H9 (cell line): ENCODE data around the gene ECE1. TPM values are rescaled to one million over a fixed set of nuclear protein-coding genes. Genes with fewer than 3 reads are reported as not detected.

Experiments
- DNase-seq: peaks from one replicate; pipeline ENCODE4 v3.0.0-alpha.2; 2017
- H2AFZ ChIP-seq: one replicate; pipeline ENCODE4 v1.6.1; 2013; ENCODE audit warnings: mild to moderate bottlenecking, low read length, control low read depth, moderate library complexity
- H2AK5ac ChIP-seq: 2 replicates; pipeline ENCODE4 v1.6.1; 2013; ENCODE audit warnings: low read length, control low read depth, mixed read lengths; ENCODE audit not compliant: insufficient read length
- H2BK120ac ChIP-seq: one replicate; pipeline ENCODE4 v1.6.1; 2013; ENCODE audit warnings: low read depth, mild to moderate bottlenecking, low read length, control low read depth, inconsistent platforms; ENCODE audit not compliant: poor library complexity, severe bottlenecking
- H2BK12ac ChIP-seq: 2 replicates; pipeline ENCODE4 v1.6.1; 2013; ENCODE audit warnings: low read length, control low read depth, mixed read lengths, low read depth; ENCODE audit not compliant: insufficient read length
- H2BK15ac ChIP-seq: 2 replicates; pipeline ENCODE4 v1.6.1; 2013; ENCODE audit warnings: low read depth, low read length, control low read depth
- H2BK20ac ChIP-seq: one replicate; pipeline ENCODE4 v1.6.1; 2013; ENCODE audit warnings: low read depth, mild to moderate bottlenecking, low read length, control low read depth, inconsistent platforms; ENCODE audit not compliant: poor library complexity, severe bottlenecking
- H2BK5ac ChIP-seq: 2 replicates; pipeline ENCODE4 v1.6.1; 2013; ENCODE audit warnings: low read length, control low read depth, mixed read lengths; ENCODE audit not compliant: insufficient read length
- H3K14ac ChIP-seq: 2 replicates; pipeline ENCODE4 v1.6.1; 2013; ENCODE audit warnings: low read length, control low read depth; ENCODE audit not compliant: insufficient read depth
- H3K18ac ChIP-seq: 2 replicates; pipeline ENCODE4 v1.6.1; 2013; ENCODE audit warnings: low read depth, mild to moderate bottlenecking, mixed read lengths, low read length, control low read depth; ENCODE audit not compliant: insufficient read length
- H3K23ac ChIP-seq: 2 replicates; pipeline ENCODE4 v1.6.1; 2013; ENCODE audit warnings: low read length, control low read depth, mixed read lengths, low read depth; ENCODE audit not compliant: insufficient read length
- H3K23me2 ChIP-seq: 2 replicates; pipeline ENCODE4 v1.6.1; 2013; ENCODE audit warnings: low read depth, mild to moderate bottlenecking, mixed read lengths, low read length, control low read depth; ENCODE audit not compliant: insufficient read length, poor library complexity, severe bottlenecking
- H3K27ac ChIP-seq: 2 replicates; pipeline ENCODE4 v1.5.1; 2013; ENCODE audit warnings: low read length, control low read depth, mixed read lengths, low read depth; ENCODE audit not compliant: insufficient read length
- H3K27me3 ChIP-seq: 2 replicates; pipeline ENCODE4 v1.6.1; 2013; ENCODE audit warnings: low read length, control low read depth, inconsistent platforms; ENCODE audit not compliant: insufficient read depth
- H3K4ac ChIP-seq: 2 replicates; pipeline ENCODE4 v1.6.1; 2013; ENCODE audit warnings: low read depth, mild to moderate bottlenecking, control low read depth, inconsistent platforms, low read length, moderate library complexity
- H3K4me1 ChIP-seq: 2 replicates; pipeline ENCODE4 v1.6.1; 2013; ENCODE audit warnings: low read length, control low read depth, inconsistent platforms; ENCODE audit not compliant: insufficient read depth
- H3K4me2 ChIP-seq: 2 replicates; pipeline ENCODE4 v1.6.1; 2013; ENCODE audit warnings: low read length, control low read depth, mixed read lengths; ENCODE audit not compliant: insufficient read length, insufficient read depth
- H3K56ac ChIP-seq: 2 replicates; pipeline ENCODE4 v1.6.1; 2013; ENCODE audit warnings: low read depth, mild to moderate bottlenecking, mixed read lengths, low read length, control low read depth; ENCODE audit not compliant: insufficient read length
- H3K79me1 ChIP-seq: 2 replicates; pipeline ENCODE4 v1.6.1; 2013; ENCODE audit warnings: low read depth, mild to moderate bottlenecking, moderate library complexity, low read length, control low read depth, inconsistent platforms; ENCODE audit not compliant: insufficient read depth, poor library complexity, severe bottlenecking
- H3K79me2 ChIP-seq: 2 replicates; pipeline ENCODE4 v1.6.1; 2013; ENCODE audit warnings: low read length, control low read depth, inconsistent platforms; ENCODE audit not compliant: insufficient read depth
- H3K9ac ChIP-seq: 2 replicates; pipeline ENCODE4 v1.6.1; 2013; ENCODE audit warnings: low read length, control low read depth, mixed read lengths; ENCODE audit not compliant: insufficient read length; ENCODE audit errors: extremely low read depth
- H3K9me3 ChIP-seq: one replicate; pipeline ENCODE4 v1.6.1; 2013; ENCODE audit warnings: low read depth, low read length, inconsistent platforms; ENCODE audit not compliant: control insufficient read depth
- H3T11ph ChIP-seq: one replicate; pipeline ENCODE4 v1.6.1; 2013; ENCODE audit warnings: mild to moderate bottlenecking, low read length, control low read depth, inconsistent platforms
- H4K20me1 ChIP-seq: one replicate; pipeline ENCODE4 v1.6.1; 2013; ENCODE audit not compliant: control insufficient read depth, insufficient read length, insufficient read depth
- H4K5ac ChIP-seq: 2 replicates; pipeline ENCODE4 v1.6.1; 2013; ENCODE audit warnings: low read depth, mild to moderate bottlenecking, mixed read lengths, low read length, control low read depth; ENCODE audit not compliant: insufficient read length
- H4K8ac ChIP-seq: replicated peaks from 2 replicates; pipeline ENCODE4 v1.6.1; 2013; ENCODE audit warnings: low read length, control low read depth, mixed read lengths, low read depth; ENCODE audit not compliant: insufficient read length
- H4K91ac ChIP-seq: 2 replicates; pipeline ENCODE4 v1.6.1; 2013; ENCODE audit warnings: low read depth, mild to moderate bottlenecking, moderate library complexity, mixed read lengths, low read length, control low read depth; ENCODE audit not compliant: insufficient read length
- H3K27ac Mint-ChIP-seq, 3 experiments: 2 replicates in 2 of 3; 3 replicates in 1 of 3; pipeline ENCODE4 v1.8.0; 2020 to 2021; ENCODE audit warnings: mixed read lengths in 3 of 3, mild to moderate bottlenecking in 1 of 3, moderate library complexity in 1 of 3
- H3K27me3 Mint-ChIP-seq: 2 replicates; pipeline ENCODE4 v1.8.0; 2021; ENCODE audit warnings: low read depth, mild to moderate bottlenecking, moderate library complexity, mixed read lengths
- H3K36me3 Mint-ChIP-seq, 3 experiments: 2 replicates in 2 of 3; 3 replicates in 1 of 3; pipeline ENCODE4 v1.8.0; 2020 to 2021; ENCODE audit warnings: low read depth in 3 of 3, mixed read lengths in 3 of 3; ENCODE audit not compliant: insufficient read depth in 1 of 3
- H3K4me1 Mint-ChIP-seq, 2 experiments: 2 replicates each; pipeline ENCODE4 v1.8.0; 2020; ENCODE audit warnings: mixed read lengths in 2 of 2
- H3K4me3 Mint-ChIP-seq, 2 experiments: 2 replicates in 1 of 2; 3 replicates in 1 of 2; pipeline ENCODE4 v1.8.0; 2020 to 2021; ENCODE audit warnings: mild to moderate bottlenecking in 2 of 2, mixed read lengths in 2 of 2, moderate library complexity in 1 of 2
- H3K9me3 Mint-ChIP-seq, 2 experiments: 2 replicates in 1 of 2; 3 replicates in 1 of 2; pipeline ENCODE4 v1.8.0; 2020; ENCODE audit warnings: mild to moderate bottlenecking in 2 of 2, mixed read lengths in 2 of 2, moderate library complexity in 1 of 2
- CTCF ChIP-seq: fragments of 200-600 bp; sonication (generic); conservative IDR thresholded peaks from 3 replicates; pipeline ENCODE4 v1.8.0; 2021; ENCODE audit warnings: antibody characterized with exemption, mild to moderate bottlenecking
- WGBS: extraction: QIAGEN DNeasy Blood & Tissue Kit; methylation state at CpG from one replicate; pipeline ENCODE4 v1.1.7; 2013; ENCODE audit warnings: missing lambda C conversion rate, low lambda C conversion rate, mixed read lengths; ENCODE audit not compliant: insufficient read length; ENCODE audit errors: extremely low coverage; 5-methylcytosine and 5-hydroxymethylcytosine counted together
- total RNA-seq: library from RNA; stranded (reverse); gene quantifications from 2 replicates; pipeline ENCODE4 v1.2.1, GENCODE V29; 2021

Gene ECE1
- total RNA-seq, 1 experiment from 2014 or later: 31.1 TPM

- Histone ChIP-seq H4K91ac (no peak overlapping the region), H3K79me2 (no peaks in the 10 kb centered on the region), H3K4me1 (peaks cover 7% of the 10 kb centered on the region; the same call in 1 of the 2 replicates), H3K56ac (no peak overlapping the region), H4K8ac (no peak overlapping the region), H3K14ac (no peak overlapping the region), H2BK15ac (no peak overlapping the region), H3K27me3 (no peaks in the 10 kb centered on the region), H3K27ac (no peak overlapping the region), H3K79me1 (no peaks in the 10 kb centered on the region), H2BK20ac (no peak overlapping the region), H3K9me3 (no peaks in the 10 kb centered on the region), H4K20me1 (no peaks in the 10 kb centered on the region), H3K4me2 (no peak overlapping the region), H3K9ac (no peak overlapping the region), H2BK12ac (no peak overlapping the region), H3T11ph (no peak overlapping the region), H4K5ac (no peak overlapping the region), H3K4ac (no peak overlapping the region), H2BK5ac (no peak overlapping the region), H2BK120ac (no peak overlapping the region), H3K18ac (no peak overlapping the region), H2AK5ac (no peak overlapping the region), H3K23me2 (no peaks in the 10 kb centered on the region), H3K23ac (no peak overlapping the region), H2AFZ (no peak overlapping the region)
- WGBS: no CpG with 5 or more reads among the region's 9 CpGs
- Mint-ChIP-seq H3K4me1 (peaks cover 55 to 68% of the 10 kb centered on the region in 2 experiments), H3K27me3 (no peaks in the 10 kb centered on the region; the same call in 1 of the 2 replicates), H3K9me3 (peaks cover 0 to 3% of the 10 kb centered on the region in 2 experiments; a peak in 2 of 5 replicates), H3K36me3 (peaks cover 3 to 5% (median 4%) of the 10 kb centered on the region in 3 experiments; a peak in 6 of 7 replicates), H3K4me3 (no peak overlapping the region; a peak in 1 of 5 replicates), H3K27ac (peak overlapping the region in 2 of 3 experiments; percentile 58 to 63; a peak in 4 of 7 replicates)
- no peak for TF ChIP-seq CTCF
- DNase-seq: no peak
These were observed 18.8 kb upstream of the ECE1 start for GRCh38 chr1:21308847-21309652.
